ENCODE measurements around the gene FNBP1.

DNA sequence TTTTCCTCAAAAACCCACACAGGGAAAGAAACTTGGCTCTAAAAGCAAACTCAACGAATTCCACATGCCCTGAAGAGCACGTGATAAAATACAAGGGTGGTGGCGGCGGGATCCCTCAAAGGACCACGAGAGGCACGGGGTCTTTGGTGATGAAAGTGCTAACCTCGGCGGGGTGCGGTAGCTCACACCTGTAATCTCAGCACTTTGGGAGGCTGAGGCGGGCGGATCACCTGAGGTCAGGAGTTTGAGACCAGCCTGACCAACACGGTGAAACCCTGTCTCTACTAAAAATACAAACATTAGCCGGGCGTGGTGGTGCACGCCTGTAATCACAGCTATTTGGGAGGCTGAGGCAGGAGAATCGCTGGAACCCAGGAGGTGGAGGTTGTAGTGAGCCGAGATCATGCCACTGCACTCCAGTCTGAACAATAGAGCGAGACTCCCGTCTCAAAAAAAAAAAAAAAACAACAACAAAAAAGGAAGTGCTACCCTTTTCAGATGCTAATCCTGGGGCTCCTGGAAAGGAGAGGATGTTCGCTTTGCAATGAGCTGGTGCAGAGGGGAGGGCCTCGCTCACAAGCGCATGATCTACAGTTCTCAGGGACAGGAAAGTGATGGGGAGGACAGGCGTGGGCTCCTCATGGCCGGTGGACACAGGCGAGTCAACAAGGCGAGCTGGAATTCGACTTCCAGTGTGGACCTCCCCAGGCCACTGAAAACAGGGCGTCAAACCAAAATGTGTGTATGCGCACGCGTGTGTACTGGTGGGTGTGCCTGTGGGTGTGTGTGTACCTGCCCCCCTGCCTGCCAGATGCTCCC lies 153.7 kb downstream of the FNBP1 start:
- TF ChIP-seq, protein P1, sequence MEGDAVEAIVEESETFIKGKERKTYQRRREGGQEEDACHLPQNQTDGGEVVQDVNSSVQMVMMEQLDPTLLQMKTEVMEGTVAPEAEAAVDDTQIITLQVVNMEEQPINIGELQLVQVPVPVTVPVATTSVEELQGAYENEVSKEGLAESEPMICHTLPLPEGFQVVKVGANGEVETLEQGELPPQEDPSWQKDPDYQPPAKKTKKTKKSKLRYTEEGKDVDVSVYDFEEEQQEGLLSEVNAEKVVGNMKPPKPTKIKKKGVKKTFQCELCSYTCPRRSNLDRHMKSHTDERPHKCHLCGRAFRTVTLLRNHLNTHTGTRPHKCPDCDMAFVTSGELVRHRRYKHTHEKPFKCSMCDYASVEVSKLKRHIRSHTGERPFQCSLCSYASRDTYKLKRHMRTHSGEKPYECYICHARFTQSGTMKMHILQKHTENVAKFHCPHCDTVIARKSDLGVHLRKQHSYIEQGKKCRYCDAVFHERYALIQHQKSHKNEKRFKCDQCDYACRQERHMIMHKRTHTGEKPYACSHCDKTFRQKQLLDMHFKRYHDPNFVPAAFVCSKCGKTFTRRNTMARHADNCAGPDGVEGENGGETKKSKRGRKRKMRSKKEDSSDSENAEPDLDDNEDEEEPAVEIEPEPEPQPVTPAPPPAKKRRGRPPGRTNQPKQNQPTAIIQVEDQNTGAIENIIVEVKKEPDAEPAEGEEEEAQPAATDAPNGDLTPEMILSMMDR (IDR thresholded peaks at IDR 0.05) = no peak
- no peak for TF ChIP-seq EZH2 (IDR thresholded peaks at IDR 0.05; ENCODE audit: borderline replicate concordance, insufficient read depth, low read depth, low read length, poor library complexity, severe bottlenecking)

All from B cell (primary cell).